A673 (cell line): ENCODE data around the gene EWSR1.

Experiments
- EZH2 ChIP-seq: fragments of 200-600 bp; sonication (generic); IDR thresholded peaks from 2 replicates; pipeline ENCODE4 v1.6.1; 2017; ENCODE audit warnings: borderline replicate concordance, low read depth, mild to moderate bottlenecking, mixed read lengths, antibody characterized with exemption, low read length; ENCODE audit not compliant: poor library complexity, severe bottlenecking
- TF ChIP-seq, protein P1 (sequence below): fragments of 300-800, 200-600 bp; sonication (generic); conservative IDR thresholded peaks from 2 replicates; pipeline ENCODE4 v1.5.1; 2017; ENCODE audit warnings: low read depth, mild to moderate bottlenecking, antibody characterized with exemption, low read length, moderate library complexity, mixed read lengths

DNA sequence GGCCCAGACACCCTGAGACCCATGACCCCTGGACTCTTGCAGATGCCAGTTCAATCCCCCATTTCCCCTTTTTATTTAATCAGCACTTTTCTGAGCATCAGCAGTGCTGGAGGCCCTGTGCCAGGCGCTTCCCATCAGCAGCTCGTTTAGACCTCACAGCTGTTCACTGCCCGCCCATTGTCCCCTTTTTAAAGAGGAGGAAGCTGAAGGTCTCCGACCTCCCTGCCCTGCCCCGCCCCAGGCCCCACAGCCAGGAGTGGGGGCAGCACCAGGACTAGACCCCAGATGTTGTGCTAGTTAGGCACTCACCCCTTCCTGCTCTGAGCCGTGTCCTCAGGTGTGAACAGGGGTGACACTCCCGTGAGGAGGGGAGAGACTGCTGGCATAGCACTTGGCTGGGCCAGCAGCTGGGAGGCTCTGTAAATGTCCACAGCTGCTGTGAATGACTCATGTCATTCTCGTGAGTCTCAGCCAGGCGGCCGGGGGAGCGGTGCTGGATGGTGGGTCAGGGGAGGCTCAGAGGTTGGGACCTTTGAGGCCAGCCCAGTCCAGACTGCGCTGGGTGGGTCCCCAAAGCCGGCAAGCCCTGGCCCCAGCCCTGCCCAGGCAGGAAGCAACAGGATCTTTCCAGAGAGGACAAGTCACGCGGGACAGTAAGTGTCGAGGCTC, 42.5 kb upstream of the EWSR1 start:
- TF ChIP-seq, protein P1, sequence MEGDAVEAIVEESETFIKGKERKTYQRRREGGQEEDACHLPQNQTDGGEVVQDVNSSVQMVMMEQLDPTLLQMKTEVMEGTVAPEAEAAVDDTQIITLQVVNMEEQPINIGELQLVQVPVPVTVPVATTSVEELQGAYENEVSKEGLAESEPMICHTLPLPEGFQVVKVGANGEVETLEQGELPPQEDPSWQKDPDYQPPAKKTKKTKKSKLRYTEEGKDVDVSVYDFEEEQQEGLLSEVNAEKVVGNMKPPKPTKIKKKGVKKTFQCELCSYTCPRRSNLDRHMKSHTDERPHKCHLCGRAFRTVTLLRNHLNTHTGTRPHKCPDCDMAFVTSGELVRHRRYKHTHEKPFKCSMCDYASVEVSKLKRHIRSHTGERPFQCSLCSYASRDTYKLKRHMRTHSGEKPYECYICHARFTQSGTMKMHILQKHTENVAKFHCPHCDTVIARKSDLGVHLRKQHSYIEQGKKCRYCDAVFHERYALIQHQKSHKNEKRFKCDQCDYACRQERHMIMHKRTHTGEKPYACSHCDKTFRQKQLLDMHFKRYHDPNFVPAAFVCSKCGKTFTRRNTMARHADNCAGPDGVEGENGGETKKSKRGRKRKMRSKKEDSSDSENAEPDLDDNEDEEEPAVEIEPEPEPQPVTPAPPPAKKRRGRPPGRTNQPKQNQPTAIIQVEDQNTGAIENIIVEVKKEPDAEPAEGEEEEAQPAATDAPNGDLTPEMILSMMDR: no peak
- no peak for TF ChIP-seq EZH2
